H1 (cell line): ENCODE measurements around the gene FNDC1. TPM values are rescaled to one million over a fixed set of nuclear protein-coding genes. Genes with fewer than 3 reads are reported as not detected.

ENCODE experiments used
- CTCF ChIA-PET: fragments of 300-600 bp; sonication (Branson Sonifier 250); formaldehyde crosslinking; loops from one replicate; lab custom pipeline; 2021; ENCODE audit not compliant: partially characterized antibody; lab: Charles Lee
- POLR2A ChIA-PET: fragments of 300-600 bp; sonication (Branson Sonifier 250); formaldehyde crosslinking; loops from one replicate; lab custom pipeline; 2021; ENCODE audit warnings: inconsistent platforms; ENCODE audit not compliant: partially characterized antibody; lab: Charles Lee
- DNase-seq, 2 experiments: peaks; one replicate each; pipeline versions ENCODE4 v3.0.0 to v3.0.0-alpha.2; 2010 to 2022; ENCODE audit warnings: low spot score in 2 of 2, low read depth in 1 of 2, mixed read lengths in 1 of 2
- FAIRE-seq: peaks from 2 replicates; lab custom pipeline; 2011; peaks lifted over from hg19 to GRCh38; lab: Jason Lieb, UNC
- H2AFZ ChIP-seq: 2 replicates; pipeline ENCODE4 v1.8.1; 2012; ENCODE audit warnings: low read length, inconsistent platforms
- H2AK5ac ChIP-seq: 2 replicates; pipeline ENCODE4 v1.6.1; 2013; ENCODE audit warnings: low read depth, low read length
- H2BK120ac ChIP-seq: replicated peaks from 2 replicates; pipeline ENCODE3; 2013; ENCODE audit warnings: low read depth, low read length, inconsistent platforms
- H2BK12ac ChIP-seq: 2 replicates; pipeline ENCODE4 v1.6.1; 2013; ENCODE audit warnings: low read depth, low read length
- H2BK15ac ChIP-seq: 2 replicates; pipeline ENCODE4 v1.6.1; 2013; ENCODE audit warnings: low read length
- H2BK20ac ChIP-seq: 2 replicates; pipeline ENCODE4 v1.6.1; 2013; ENCODE audit warnings: low read length
- H2BK5ac ChIP-seq: 2 replicates; pipeline ENCODE4 v1.6.1; 2013; ENCODE audit warnings: low read depth, low read length
- H3K14ac ChIP-seq: 2 replicates; pipeline ENCODE4 v1.6.1; 2013; ENCODE audit warnings: inconsistent platforms; ENCODE audit not compliant: insufficient read length
- H3K18ac ChIP-seq: 2 replicates; pipeline ENCODE4 v1.6.1; 2013; ENCODE audit warnings: low read length; ENCODE audit errors: extremely low read depth
- H3K23ac ChIP-seq: 2 replicates; pipeline ENCODE4 v1.6.1; 2013; ENCODE audit warnings: inconsistent platforms; ENCODE audit not compliant: insufficient read length
- H3K23me2 ChIP-seq: 2 replicates; pipeline ENCODE4 v1.6.1; 2013; ENCODE audit warnings: low read depth, low read length
- H3K27ac ChIP-seq: 2 replicates; pipeline ENCODE4 v1.6.1; 2011; ENCODE audit warnings: low read depth, low read length, inconsistent platforms
- H3K27me3 ChIP-seq, 4 experiments: replicated peaks in 1 of 4; 1 replicate in 1 of 4; 2 replicates in 3 of 4; pipeline versions ENCODE4 v1.6.1 to v1.8.1; 2011 to 2013; ENCODE audit warnings: low read length in 3 of 4, mild to moderate bottlenecking in 3 of 4, inconsistent platforms in 2 of 4, mixed read lengths in 2 of 4, moderate library complexity in 1 of 4; ENCODE audit not compliant: control insufficient read depth in 3 of 4, insufficient read depth in 3 of 4; ENCODE audit errors: extremely low read depth in 1 of 4
- H3K36me3 ChIP-seq, 4 experiments: 2 replicates each; pipeline versions ENCODE4 v1.6.1 to v1.8.1; 2011 to 2013; ENCODE audit warnings: mild to moderate bottlenecking in 4 of 4, low read length in 3 of 4, moderate library complexity in 2 of 4, control low read depth in 1 of 4, inconsistent platforms in 1 of 4; ENCODE audit not compliant: insufficient read depth in 4 of 4, control insufficient read depth in 2 of 4
- H3K4ac ChIP-seq: replicated peaks from 2 replicates; pipeline ENCODE3; 2013; ENCODE audit warnings: low read length, low read depth, mixed read lengths, inconsistent platforms; ENCODE audit not compliant: insufficient read length
- H3K4me1 ChIP-seq, 4 experiments: replicated peaks in 1 of 4; 1 replicate in 1 of 4; 2 replicates in 3 of 4; pipeline versions ENCODE4 v1.6.1 to v1.8.1; 2011 to 2013; ENCODE audit warnings: low read length in 3 of 4, inconsistent platforms in 2 of 4, mixed read lengths in 1 of 4; ENCODE audit not compliant: insufficient read depth in 4 of 4, control insufficient read depth in 3 of 4
- H3K4me2 ChIP-seq, 2 experiments: 2 replicates each; pipeline versions ENCODE4 v1.6.1 to v1.8.1; 2011 to 2013; ENCODE audit warnings: low read depth in 2 of 2, low read length in 2 of 2, control low read depth in 1 of 2, inconsistent platforms in 1 of 2, mild to moderate bottlenecking in 1 of 2; ENCODE audit not compliant: insufficient read depth in 1 of 2
- H3K4me3 ChIP-seq, 4 experiments: fragments of 200-600, 300-600 bp in 1 of 4; sonication (generic), shearing (Covaris generic), sonication (Bioruptor Twin) in 1 of 4; 2 replicates each; pipeline versions ENCODE4 v1.5.1 to v1.8.1; 2011 to 2016; ENCODE audit warnings: low read length in 4 of 4, low read depth in 3 of 4, control low read depth in 2 of 4, inconsistent platforms in 2 of 4, mild to moderate bottlenecking in 2 of 4, mixed read lengths in 1 of 4, moderate library complexity in 1 of 4; ENCODE audit not compliant: insufficient read depth in 2 of 4; ENCODE audit errors: extremely low read depth in 1 of 4
- H3K56ac ChIP-seq: replicated peaks from 2 replicates; pipeline ENCODE3; 2013; ENCODE audit warnings: low read depth, mild to moderate bottlenecking, mixed read lengths, low read length, inconsistent platforms; ENCODE audit not compliant: insufficient read length
- H3K79me1 ChIP-seq: 2 replicates; pipeline ENCODE4 v1.6.1; 2013; ENCODE audit warnings: low read depth, low read length, control low read depth
- H3K79me2 ChIP-seq, 2 experiments: 2 replicates each; pipeline versions ENCODE4 v1.6.1 to v1.8.1; 2012 to 2013; ENCODE audit warnings: low read length in 2 of 2, mild to moderate bottlenecking in 2 of 2, inconsistent platforms in 1 of 2; ENCODE audit not compliant: insufficient read depth in 2 of 2, control insufficient read depth in 1 of 2
- H3K9ac ChIP-seq, 4 experiments: replicated peaks in 1 of 4; 1 replicate in 1 of 4; 2 replicates in 3 of 4; pipeline versions ENCODE4 v1.6.1 to v1.8.1; 2011 to 2013; ENCODE audit warnings: low read depth in 3 of 4, low read length in 3 of 4, control low read depth in 2 of 4, mild to moderate bottlenecking in 2 of 4, moderate library complexity in 2 of 4, inconsistent platforms in 1 of 4; ENCODE audit errors: extremely low read depth in 1 of 4
- H3K9me3 ChIP-seq, 2 experiments: 2 replicates each; pipeline versions ENCODE4 v1.6.1 to v1.8.1; 2012 to 2013; ENCODE audit warnings: mild to moderate bottlenecking in 2 of 2, moderate library complexity in 2 of 2, control low read depth in 1 of 2, inconsistent platforms in 1 of 2, low read depth in 1 of 2, low read length in 1 of 2, mixed read lengths in 1 of 2; ENCODE audit not compliant: insufficient read depth in 2 of 2
- H4K20me1 ChIP-seq, 2 experiments: replicated peaks in 1 of 2; 2 replicates each; pipeline versions ENCODE3 to v1.8.1; 2011 to 2013; ENCODE audit warnings: inconsistent platforms in 2 of 2, low read length in 2 of 2, mild to moderate bottlenecking in 1 of 2; ENCODE audit not compliant: insufficient read depth in 2 of 2, control insufficient read depth in 1 of 2
- H4K5ac ChIP-seq: 2 replicates; pipeline ENCODE4 v1.6.1; 2013; ENCODE audit warnings: low read length, low read depth, mixed read lengths, inconsistent platforms; ENCODE audit not compliant: insufficient read length
- H4K8ac ChIP-seq: 2 replicates; pipeline ENCODE4 v1.8.0; 2013; ENCODE audit warnings: mild to moderate bottlenecking, moderate library complexity, low read length, inconsistent platforms; ENCODE audit not compliant: insufficient read depth; ENCODE audit errors: extremely low read depth
- H4K91ac ChIP-seq: replicated peaks from 2 replicates; pipeline ENCODE3; 2013; ENCODE audit warnings: low read length, mixed read lengths, inconsistent platforms; ENCODE audit not compliant: insufficient read length
- ASH2L ChIP-seq: fragments of 200-600, 300-600 bp; sonication (generic); IDR thresholded peaks from one replicate; pipeline ENCODE4 v1.7.1; 2017; ENCODE audit warnings: low read length
- EP300 ChIP-seq, 2 experiments: IDR thresholded peaks; 1 replicate in 1 of 2; 2 replicates in 1 of 2; pipeline ENCODE4 v1.6.1; 2011 to 2012; ENCODE audit warnings: low read depth in 2 of 2, low read length in 2 of 2, mild to moderate bottlenecking in 2 of 2, borderline replicate concordance in 1 of 2, inconsistent platforms in 1 of 2, moderate library complexity in 1 of 2
- GTF2F1 ChIP-seq: IDR thresholded peaks from 2 replicates; pipeline ENCODE4 v1.6.1; 2012; ENCODE audit warnings: low read depth, low read length, improper control_type of control experiment, borderline replicate concordance
- JUND ChIP-seq: IDR thresholded peaks from 2 replicates; pipeline ENCODE4 v1.6.1; 2011; ENCODE audit warnings: mild to moderate bottlenecking, improper control_type of control experiment, low read length
- KDM4A ChIP-seq: IDR thresholded peaks from one replicate; pipeline ENCODE4 v1.7.1; 2012; ENCODE audit warnings: low read depth, mild to moderate bottlenecking, moderate library complexity, low read length, inconsistent platforms; ENCODE audit not compliant: severe bottlenecking
- MAFK ChIP-seq: IDR thresholded peaks from 2 replicates; pipeline ENCODE4 v1.6.1; 2012; ENCODE audit warnings: low read depth, mild to moderate bottlenecking, improper control_type of control experiment, low read length
- SP4 ChIP-seq: IDR thresholded peaks from 2 replicates; pipeline ENCODE4 v1.6.1; 2012; ENCODE audit warnings: low read length, inconsistent platforms
- SRF ChIP-seq: IDR thresholded peaks from 2 replicates; pipeline ENCODE4 v1.6.1; 2011; ENCODE audit warnings: mild to moderate bottlenecking, low read depth, low read length, moderate library complexity
- TAF7 ChIP-seq: optimal IDR thresholded peaks from 2 replicates; pipeline ENCODE3; 2011; ENCODE audit warnings: low read depth, mild to moderate bottlenecking, inconsistent platforms, low read length, moderate library complexity, borderline replicate concordance
- ZNF274 ChIP-seq: IDR thresholded peaks from 2 replicates; pipeline ENCODE4 v1.7.0; 2012; ENCODE audit warnings: low read length, borderline replicate concordance; ENCODE audit errors: extremely low read depth
- WGBS, 2 experiments: shearing (Covaris generic) in 1 of 2; methylation state at CpG; one replicate each; pipeline versions ENCODE4 v1.1.6 to v1.1.7; 2013 to 2015; ENCODE audit warnings: low lambda C conversion rate in 2 of 2, mixed read lengths in 2 of 2, inconsistent platforms in 1 of 2, low coverage in 1 of 2, missing lambda C conversion rate in 1 of 2; ENCODE audit not compliant: insufficient replicate concordance in 2 of 2, insufficient coverage in 1 of 2, insufficient read length in 1 of 2; ENCODE audit errors: extremely low coverage in 1 of 2, missing lambda C conversion rate in 1 of 2; 5-methylcytosine and 5-hydroxymethylcytosine counted together
- polyA plus RNA-seq, 7 experiments: library from polyadenylated mRNA; depleted of rRNA in 3 of 7; stranded (reverse) in 5 of 7; unstranded in 2 of 7; fragments of >200 nt in 5 of 7; fragments of 200-250 nt in 2 of 7; gene quantifications; 1 replicate in 5 of 7; 2 replicates in 1 of 7; 4 replicates in 1 of 7; pipeline versions ENCODE4 v1.2.1 to v1.2.3, GENCODE V29; 2011 to 2013; ENCODE audit warnings: missing spikeins in 2 of 7, mixed read lengths in 2 of 7
- total RNA-seq: library from RNA; stranded (reverse); fragmentation: NEBNext Ultra II Directional; extraction: Animal tissue kit (Norgen Biotek cat#: 25700); gene quantifications from 2 replicates; pipeline ENCODE4 v1.2.1, GENCODE V29; 2021
- TF ChIP-seq, protein P1 (sequence below): IDR thresholded peaks from 2 replicates; pipeline ENCODE4 v1.6.1; 2011; ENCODE audit warnings: low read depth, mild to moderate bottlenecking, low read length; ENCODE audit not compliant: insufficient read depth

Gene FNDC1
- total and polyA plus RNA-seq, 2 of the 8 experiments (the other 6 are each of a cell fraction or from before 2014, with no cell fraction given) = 0.06 to 0.30 TPM

DNA sequence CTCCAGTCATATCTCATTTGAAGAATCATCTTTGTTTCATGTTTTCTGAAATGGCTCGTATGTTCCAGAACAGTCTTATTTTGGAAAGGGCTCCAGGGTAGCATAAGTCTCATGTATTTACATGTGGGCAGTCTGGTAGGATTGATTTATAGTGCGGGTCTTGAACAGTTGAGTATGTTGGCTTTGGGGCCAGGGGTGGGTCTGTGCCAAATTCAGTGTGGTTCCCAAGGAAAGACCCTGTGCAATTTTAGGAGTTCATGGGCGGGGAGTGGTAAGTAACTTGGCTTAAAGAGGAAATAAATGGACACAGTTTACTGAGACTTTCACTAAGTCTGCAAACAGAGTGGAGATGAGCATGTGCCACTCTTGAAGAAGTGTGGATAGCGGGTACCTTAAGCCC is 7.7 kb downstream of the FNDC1 start:
- Histone ChIP-seq H4K20me1 (no peaks in the 10 kb centered on the region), H3K4ac (no peak overlapping the region), H2BK12ac (no peak overlapping the region), H3K27me3 (peaks cover 0 to 17% (median 4%) of the 10 kb centered on the region in 4 experiments; a peak in 5 of 7 replicates), H2AK5ac (no peak overlapping the region), H3K9ac (no peak overlapping the region), H3K56ac (no peak overlapping the region), H3K18ac (no peak overlapping the region), H3K36me3 (no peaks in the 10 kb centered on the region), H3K9me3 (peaks cover 3 to 20% of the 10 kb centered on the region in 2 experiments; a peak in 3 of 4 replicates), H3K4me3 (no peak overlapping the region), H2BK5ac (no peak overlapping the region), H3K23ac (no peak overlapping the region), H3K23me2 (no peaks in the 10 kb centered on the region), H3K4me1 (no peaks in the 10 kb centered on the region), H2BK20ac (no peak overlapping the region), H4K91ac (no peak overlapping the region), H3K79me1 (no peaks in the 10 kb centered on the region), H3K27ac (no peak overlapping the region), H4K5ac (no peak overlapping the region), H2AFZ (no peak overlapping the region), H2BK15ac (no peak overlapping the region), H3K79me2 (no peaks in the 10 kb centered on the region), H4K8ac (no peak overlapping the region), H3K14ac (no peak overlapping the region), H2BK120ac (no peak overlapping the region), H3K4me2 (no peak overlapping the region)
- ChIA-PET CTCF (interaction anchor here (5.7 kb wide), 1 partner anchor 478 kb away, joined by 49 read pairs; no protein-coding TSS in a partner anchor), POLR2A (no interaction called here)
- TF ChIP-seq MAFK (no peak), ASH2L (no peak), SRF (no peak), SP4 (no peak), TAF7 (no peak), KDM4A (no peak), JUND (no peak), ZNF274 (no peak), EP300 (IDR thresholded peaks at IDR 0.05; ENCODE audit: borderline replicate concordance in 1 of 2, low read depth in 2 of 2, low read length in 2 of 2) (no peak), GTF2F1 (no peak)
- TF ChIP-seq, protein P1, sequence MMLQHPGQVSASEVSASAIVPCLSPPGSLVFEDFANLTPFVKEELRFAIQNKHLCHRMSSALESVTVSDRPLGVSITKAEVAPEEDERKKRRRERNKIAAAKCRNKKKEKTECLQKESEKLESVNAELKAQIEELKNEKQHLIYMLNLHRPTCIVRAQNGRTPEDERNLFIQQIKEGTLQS = no peak
- DNase-seq (no peak), FAIRE-seq (no peak)
- 81% methylated on average over 4 of the region's 4 CpGs; no CpG with 5 or more reads in 1 of the 2 experiments for WGBS, 2 experiments
